Heart left ventricle (tissue), 16 donors: Measurements from ENCODE around the gene HNRNPUL2. TPM values are rescaled to one million over a fixed set of nuclear protein-coding genes. Genes with fewer than 3 reads are reported as not detected.

Source experiments
- ATAC-seq, 4 donors: fragments of 200-7000 bp; cut with Tn5 transposase; one replicate each; pipeline ENCODE4 v1.9.1; 2020 to 2022; ENCODE audit warnings: moderate library complexity in 4 of 4, mild to moderate bottlenecking in 3 of 4, moderate number of reproducible peaks in 1 of 4
- DNase-seq, 5 donors: peaks; one replicate each; pipeline ENCODE4 v3.0.0-alpha.2; 2020
- H3K27ac ChIP-seq, 12 donors: fragments of 200-600 bp; sonication (generic) in 4 of 12; one replicate each; pipeline versions ENCODE4 v1.5.0 to v1.8.0; 2016 to 2022; ENCODE audit warnings: mild to moderate bottlenecking in 2 of 12
- H3K27me3 ChIP-seq, 9 donors: fragments of 200-600 bp; sonication (generic) in 2 of 9; one replicate each; pipeline versions ENCODE4 v1.5.1 to v1.8.0; 2016 to 2022; ENCODE audit warnings: mild to moderate bottlenecking in 3 of 9
- H3K36me3 ChIP-seq, 9 donors: fragments of 200-600 bp; sonication (generic) in 2 of 9; one replicate each; pipeline versions ENCODE4 v1.5.0 to v1.8.0; 2018 to 2022; ENCODE audit warnings: mild to moderate bottlenecking in 2 of 9
- H3K4me1 ChIP-seq, 12 donors: fragments of 200-600 bp; sonication (generic) in 4 of 12; one replicate each; pipeline versions ENCODE4 v1.5.0 to v1.8.0; 2016 to 2022; ENCODE audit warnings: mild to moderate bottlenecking in 3 of 12
- H3K4me3 ChIP-seq, 12 donors: fragments of 200-600 bp; sonication (generic) in 4 of 12; one replicate each; pipeline versions ENCODE4 v1.5.0 to v1.8.0; 2017 to 2022; ENCODE audit warnings: mild to moderate bottlenecking in 9 of 12, moderate library complexity in 4 of 12
- H3K9me3 ChIP-seq, 12 donors: fragments of 200-600 bp; sonication (generic) in 4 of 12; one replicate each; pipeline versions ENCODE4 v1.5.0 to v1.8.0; 2016 to 2022; ENCODE audit warnings: mild to moderate bottlenecking in 1 of 12
- CTCF ChIP-seq, 12 donors: fragments of 200-600 bp; sonication (generic) in 4 of 12; IDR thresholded peaks; one replicate each; pipeline versions ENCODE4 v1.5.0 to v1.8.0; 2018 to 2022; ENCODE audit warnings: antibody characterized with exemption in 12 of 12, mild to moderate bottlenecking in 5 of 12
- POLR2A ChIP-seq, 2 donors: fragments of 450-650 bp; IDR thresholded peaks; one replicate each; pipeline ENCODE4 v1.6.1; 2017; ENCODE audit warnings: antibody characterized with exemption in 2 of 2, mild to moderate bottlenecking in 2 of 2, moderate library complexity in 2 of 2
- WGBS, 4 donors: extraction: QIAGEN DNeasy Blood & Tissue Kit in 2 of 4; methylation state at CpG; one replicate each; pipeline versions ENCODE4 v1.1.5 to v1.1.7; 2013 to 2018; 5-methylcytosine and 5-hydroxymethylcytosine counted together
- intact Hi-C, 10 donors: fragments of 100-400 bp; cut with DNase I; formaldehyde crosslinking; loops; one replicate each; pipeline versions ENCODE4 v1.11.1 to v1.14.2; 2022
- polyA plus RNA-seq, 2 donors: library from polyadenylated mRNA; stranded (reverse); fragments of 200-250 nt; gene quantifications; one replicate each; pipeline ENCODE4 v1.2.3, GENCODE V29; 2013
- total RNA-seq, 9 donors: library from RNA; depleted of rRNA in 2 of 9; stranded (reverse); fragments of >200 nt in 2 of 9; fragmentation: NEBNext Ultra II Directional in 3 of 9; extraction: Animal tissue kit (Norgen Biotek cat#: 25700) in 3 of 9; gene quantifications; one replicate each; pipeline versions ENCODE4 v1.1.0 to v1.2.4, GENCODE V29; 2016 to 2023
- donor health status: ischemic (EF 13 %, LVEDD 7.1; RV severe dilation, severe dysfunction).
- donor health status: healthy with polysubstance abuse.
- donor health status: DM: no; HTN: yes; CAD: no.
- donor health status: DM: no; HTN: no; CAD: no.
- donor health status: ischemic (EF 25% LVEDD 6.9; RV normal size, moderate dysfunction).
- donor health status: ischemic (EF 25% LVEDD 5.7; RV mildly dilated, moderate dysfunction).
- donor health status: healthy.
- donor health status: DM: yes; HTN: yes; CAD: no.
- donor health status: ischemic (EF 35%, LVEDD 5.7; RV mildly dilated, moderate dysfunction).
- donor health status: nonischemic (EF 11% LVEDD 7.7; RV severe dilation, severe dysfunction).
- donor health status: DM: yes; HTN: yes; CAD: no.
- donor health status: PGD.
- donor health status: ischemic (EF 29% LVEDD 5.4; RV normal size, mild dysfunction).
- donor health status: nonischemic (EF 23%, LVEDD 6.1; RV moderate dilation, normal function).

HNRNPUL2 gene
- total and polyA plus RNA-seq, 11 donors: 9.6 to 39.5 (median 32.7) TPM

- Histone ChIP-seq H3K27ac (peak overlapping the region in 7 of 12 donors; percentile 3 to 55 (median 24)), H3K36me3 (peaks cover 0 to 24% (median 20%) of the 10 kb centered on the region in 9 donors), H3K27me3 (no peaks in the 10 kb centered on the region), H3K9me3 (no peaks in the 10 kb centered on the region), H3K4me3 (no peak overlapping the region), H3K4me1 (peaks cover 6 to 45% (median 21%) of the 10 kb centered on the region in 12 donors)
- peak; percentile 38 to 70 (median 55) for TF ChIP-seq CTCF (IDR thresholded peaks at IDR 0.05)
- TF ChIP-seq POLR2A (IDR thresholded peaks at IDR 0.05): no peak
- intact Hi-C loops: loop anchor here in 1 of 10 donors (2.0 kb wide), 1 partner anchor 14 kb away; no protein-coding TSS in a partner anchor
- 30 to 48% (median 42%) methylated on average over 4 of the region's 4 CpGs for WGBS, 4 donors
- ATAC-seq (peak; percentile 61 to 80 (median 72)), DNase-seq (peak in 4 of 5 donors; percentile 40 to 57 (median 52))
Observed at GRCh38 chr11:62680825-62681240, 46.4 kb downstream of the HNRNPUL2 start.

- H3K4me1 ChIP-seq: peaks cover 6 to 45% (median 21%) of the 10 kb centered on the region in 12 donors
- peak within 1 kb of the TSS; percentile 76 to 96 (median 89) for H3K27ac ChIP-seq
- H3K36me3 ChIP-seq: peaks cover 0 to 42% (median 37%) of the 10 kb centered on the region in 9 donors
- peak within 1 kb of the TSS; percentile 61 to 100 (median 94) for H3K4me3 ChIP-seq
- TF ChIP-seq CTCF (IDR thresholded peaks at IDR 0.05) (no peak), POLR2A (IDR thresholded peaks at IDR 0.05) (peak in 1 of 2 donors; percentile 73)
- ATAC-seq (peak; percentile 79 to 92 (median 90)), DNase-seq (peak; percentile 93 to 96 (median 94))
- H3K27me3 ChIP-seq: no peaks in the 10 kb centered on the region
- H3K9me3 ChIP-seq: no peaks in the 10 kb centered on the region
- intact Hi-C loops: loop anchor here in 1 of 10 donors (5.0 kb wide), 1 partner anchor 77 kb away; the partner anchor contains the start of gene MTA2
- WGBS, 4 donors: 3 to 10% (median 7%) methylated on average over 26 to 55 of the region's 55 CpGs
Observed at GRCh38 chr11:62678770-62679696, 48.2 kb downstream of the HNRNPUL2 start, which contains the start of gene UBXN1. UBXN1 (minus strand) TSS chr11:62679073; CDS start chr11:62678923, 150 bp downstream.

- no peak for TF ChIP-seq CTCF (IDR thresholded peaks at IDR 0.05)
- intact Hi-C loops: loop anchor here in 1 of 10 donors (5.0 kb wide), 1 partner anchor 76 kb away; the partner anchor contains the start of gene MTA2
- WGBS, 4 donors: 2 to 5% (median 4%) methylated on average over 10 to 16 of the region's 16 CpGs
- H3K27ac ChIP-seq: peak overlapping the region; percentile 76 to 96 (median 89)
- ATAC-seq (peak in 1 of 4 donors; percentile 4), DNase-seq (peak in 1 of 5 donors; percentile 65)
- peak overlapping the region; percentile 61 to 100 (median 94) for H3K4me3 ChIP-seq
- no peaks in the 10 kb centered on the region for H3K9me3 ChIP-seq
- no peaks in the 10 kb centered on the region for H3K27me3 ChIP-seq
- peaks cover 0 to 48% (median 42%) of the 10 kb centered on the region in 9 donors for H3K36me3 ChIP-seq
- peaks cover 6 to 47% (median 21%) of the 10 kb centered on the region in 12 donors for H3K4me1 ChIP-seq
Observed at GRCh38 chr11:62678433-62678769, 48.9 kb downstream of the HNRNPUL2 start.

GRCh38 chr11:62677714-62678113 is 49.5 kb downstream of the HNRNPUL2 start:
- ATAC-seq (no peak), DNase-seq (no peak)
- Histone ChIP-seq H3K36me3 (peaks cover 0 to 53% (median 49%) of the 10 kb centered on the region in 9 donors), H3K27ac (peak overlapping the region in 3 of 12 donors; percentile 89 to 93 (median 89)), H3K4me1 (peaks cover 6 to 54% (median 25%) of the 10 kb centered on the region in 12 donors), H3K27me3 (no peaks in the 10 kb centered on the region), H3K4me3 (peak overlapping the region in 10 of 12 donors; percentile 61 to 100 (median 92)), H3K9me3 (no peaks in the 10 kb centered on the region)
- intact Hi-C loops: loop anchor here in 1 of 10 donors (5.0 kb wide), 1 partner anchor 75 kb away; the partner anchor contains the start of gene MTA2
- 70 to 82% (median 78%) methylated on average over 15 of the region's 15 CpGs for WGBS, 4 donors
- no peak for TF ChIP-seq CTCF (IDR thresholded peaks at IDR 0.05)
